HG03469 (cell line): ENCODE results near the gene PLCH1.

Source experiments
- ATAC-seq: cut with Tn5 transposase; IDR thresholded peaks from one replicate; pipeline ENCODE4 v1.9.1; 2021; ENCODE audit warnings: mild to moderate bottlenecking, moderate library complexity, moderate number of reproducible peaks; ENCODE audit not compliant: unreplicated experiment

PLCH1 gene

GRCh38 chr3:155745795-155746550 is 1.1 kb upstream of the PLCH1 start:
- no peak for ATAC-seq

- ATAC-seq = no peak
These were observed 753 bp downstream of the PLCH1 start for GRCh38 chr3:155744010-155744625.

GRCh38 chr3:155743606-155744005 is 1.3 kb downstream of the PLCH1 start:
- ATAC-seq = no peak

GRCh38 chr3:155742349-155742965 is 2.4 kb downstream of the PLCH1 start:
- ATAC-seq = no peak

- no peak for ATAC-seq
These were observed 3.3 kb downstream of the PLCH1 start for GRCh38 chr3:155741603-155742002.

- ATAC-seq = no peak
These were observed 3.8 kb downstream of the PLCH1 start for GRCh38 chr3:155741101-155741500.

- ATAC-seq = no peak
These were observed 5.7 kb downstream of the PLCH1 start for GRCh38 chr3:155739154-155739553.

GRCh38 chr3:155738580-155739076 is 6.2 kb downstream of the PLCH1 start:
- ATAC-seq = no peak

GRCh38 chr3:155737844-155738460 is 6.9 kb downstream of the PLCH1 start:
- ATAC-seq = peak; percentile 87

- no peak for ATAC-seq
These were observed 8.5 kb downstream of the PLCH1 start for GRCh38 chr3:155736381-155736780.

- no peak for ATAC-seq
These were observed 14.0 kb downstream of the PLCH1 start for GRCh38 chr3:155730843-155731242.

GRCh38 chr3:155727836-155728235 is 17.0 kb downstream of the PLCH1 start:
- no peak for ATAC-seq

GRCh38 chr3:155714295-155714718 is 30.6 kb downstream of the PLCH1 start:
- no peak for ATAC-seq

- ATAC-seq = peak; percentile 94
These were observed 32.9 kb downstream of the PLCH1 start for GRCh38 chr3:155712008-155712407.

- no peak for ATAC-seq
These were observed 39.9 kb downstream of the PLCH1 start for GRCh38 chr3:155704771-155705559.

GRCh38 chr3:155704061-155704460 is 40.8 kb downstream of the PLCH1 start:
- ATAC-seq = no peak

- no peak for ATAC-seq
These were observed 41.9 kb downstream of the PLCH1 start for GRCh38 chr3:155702745-155703591.

GRCh38 chr3:155701882-155702465 is 42.9 kb downstream of the PLCH1 start:
- ATAC-seq = peak; percentile 73

- no peak for ATAC-seq
These were observed 47.3 kb downstream of the PLCH1 start for GRCh38 chr3:155697542-155697941.
